Stimulated activated CD4-positive, alpha-beta T cell treated with anti-CD3 and anti-CD28 coated beads, Interleukin-4, amount 100 ng/mL, for 1 hour (primary cell): Measurements from ENCODE around the gene XRN2.
"Not testable (repeated sequence)": the region's sequence is repeated elsewhere in the genome, so short reads cannot be mapped to it uniquely, and the experiment has no call there.

Experiments
- DNase-seq: peaks from one replicate; pipeline ENCODE4 v3.0.0-alpha.2; 2020

XRN2 gene

GRCh38 chr20:21391185-21391971 lies 88.2 kb downstream of the XRN2 start:
- DNase-seq: peak; percentile 15

- DNase-seq: no peak
These were observed 88.8 kb downstream of the XRN2 start for GRCh38 chr20:21391972-21392352.

GRCh38 chr20:21393166-21393565 lies 90.0 kb downstream of the XRN2 start:
- no peak for DNase-seq

GRCh38 chr20:21393816-21394519 lies 90.8 kb downstream of the XRN2 start:
- DNase-seq: no peak

GRCh38 chr20:21394551-21394950 lies 91.4 kb downstream of the XRN2 start:
- no peak for DNase-seq

- DNase-seq: no peak
These were observed 92.0 kb downstream of the XRN2 start for GRCh38 chr20:21395051-21395665.

GRCh38 chr20:21395666-21396598 lies 92.8 kb downstream of the XRN2 start:
- peak; percentile 35 for DNase-seq

- peak; percentile 8 for DNase-seq
These were observed 93.6 kb downstream of the XRN2 start for GRCh38 chr20:21396599-21397340.

GRCh38 chr20:21397341-21398108 lies 94.4 kb downstream of the XRN2 start, which contains the start of gene NKX2-4:
TSS of gene NKX2-4 (minus strand) at chr20:21397526. CDS start at chr20:21397399, 127 bp downstream.
- DNase-seq: no peak

GRCh38 chr20:21398109-21399004 lies 95.2 kb downstream of the XRN2 start:
- DNase-seq: no peak

- DNase-seq: no peak
These were observed 95.9 kb downstream of the XRN2 start for GRCh38 chr20:21399005-21399475.

- no peak for DNase-seq
These were observed 108.6 kb downstream of the XRN2 start for GRCh38 chr20:21411725-21412124.

GRCh38 chr20:21413996-21414395 lies 110.9 kb downstream of the XRN2 start:
- not testable (repeated sequence) for DNase-seq

- not testable (repeated sequence) for DNase-seq
These were observed 116.0 kb downstream of the XRN2 start for GRCh38 chr20:21419147-21419546.

GRCh38 chr20:21421601-21422236 lies 118.6 kb downstream of the XRN2 start:
- no peak for DNase-seq

GRCh38 chr20:21423712-21424111 lies 120.6 kb downstream of the XRN2 start:
- not testable (repeated sequence) for DNase-seq

- DNase-seq: no peak
These were observed 121.7 kb downstream of the XRN2 start for GRCh38 chr20:21424846-21425245.

- DNase-seq: no peak
These were observed 126.9 kb downstream of the XRN2 start for GRCh38 chr20:21430020-21430419.

GRCh38 chr20:21432911-21433310 lies 129.8 kb downstream of the XRN2 start:
- no peak for DNase-seq
